PC-3 (cell line): Measurements from ENCODE around the gene HM13. TPM values are rescaled to one million over a fixed set of nuclear protein-coding genes. Genes with fewer than 3 reads are reported as not detected.

Source experiments
- ATAC-seq: fragments of 200-7000 bp; cut with Tn5 transposase; 2 replicates; pipeline ENCODE4 v1.9.1; 2020; ENCODE audit warnings: mild to moderate bottlenecking, moderate library complexity
- BruUV-seq: library from RNA; stranded (reverse); fragments of 400-500 nt; replicated peaks from 2 replicates; lab custom pipeline; 2021; lab: Mats Ljungman, UMichigan
- CTCF ChIA-PET: fragments of 300-600 bp; sonication (Branson Sonifier 250); formaldehyde crosslinking; loops from one replicate; lab custom pipeline; 2022; ENCODE audit warnings: antibody characterized with exemption; lab: Charles Lee
- POLR2A ChIA-PET: fragments of 300-600 bp; sonication (Branson Sonifier 250); formaldehyde crosslinking; loops from one replicate; lab custom pipeline; 2022; ENCODE audit warnings: antibody characterized with exemption; ENCODE audit not compliant: unreplicated experiment; lab: Charles Lee
- DNase-seq: peaks from one replicate; pipeline ENCODE4 v3.0.0-alpha.2; 2015
- H2AFZ ChIP-seq: fragments of 300-600 bp; sonication (generic); 2 replicates; pipeline ENCODE4 v1.6.0; 2016; ENCODE audit warnings: antibody characterized with exemption, low read length
- H3F3A ChIP-seq: fragments of 300-600 bp; sonication (generic); one replicate; pipeline ENCODE4 v1.6.0; 2017; ENCODE audit warnings: antibody characterized with exemption, low read length, control low read depth, mild to moderate bottlenecking; ENCODE audit not compliant: unreplicated experiment
- H3K27ac ChIP-seq: fragments of 300-600 bp; sonication (generic); 2 replicates; pipeline ENCODE4 v1.5.1; 2016; ENCODE audit warnings: mild to moderate bottlenecking, low read length
- H3K27me3 ChIP-seq: fragments of 300-600 bp; sonication (generic); 2 replicates; pipeline ENCODE4 v1.6.1; 2016; ENCODE audit warnings: low read length, mixed read lengths
- H3K36me3 ChIP-seq: fragments of 300-600 bp; sonication (generic); 2 replicates; pipeline ENCODE4 v1.6.1; 2016; ENCODE audit warnings: low read depth, mixed run types, low read length, mixed read lengths
- H3K4me1 ChIP-seq: fragments of 300-600 bp; sonication (generic); 2 replicates; pipeline ENCODE4 v1.5.1; 2016; ENCODE audit warnings: low read length; ENCODE audit not compliant: insufficient read depth
- H3K4me2 ChIP-seq: fragments of 300-600 bp; sonication (generic); 2 replicates; pipeline ENCODE4 v1.6.0; 2016; ENCODE audit warnings: low read length
- H3K4me3 ChIP-seq: fragments of 300-600 bp; sonication (generic); 2 replicates; pipeline ENCODE4 v1.5.1; 2016; ENCODE audit warnings: mild to moderate bottlenecking, low read length, mixed read lengths
- H3K79me2 ChIP-seq: fragments of 300-600 bp; sonication (generic); 2 replicates; pipeline ENCODE4 v1.6.1; 2017; ENCODE audit warnings: low read length, mixed read lengths
- H3K9ac ChIP-seq: fragments of 300-600 bp; sonication (generic); 2 replicates; pipeline ENCODE4 v1.6.0; 2016; ENCODE audit warnings: mild to moderate bottlenecking, low read length
- H3K9me2 ChIP-seq: fragments of 300-600 bp; sonication (generic); replicated peaks from 2 replicates; pipeline ENCODE4 v1.6.1; 2016; ENCODE audit warnings: mixed run types, low read length, mixed read lengths
- H3K9me3 ChIP-seq: fragments of 300-600 bp; sonication (generic); 2 replicates; pipeline ENCODE4 v1.6.1; 2016; ENCODE audit warnings: low read length, mixed read lengths
- H4K20me1 ChIP-seq: fragments of 300-600 bp; sonication (generic); 2 replicates; pipeline ENCODE4 v1.6.1; 2016; ENCODE audit warnings: low read length, mixed read lengths
- EZH2 ChIP-seq: fragments of 300-600 bp; sonication (generic); IDR thresholded peaks from one replicate; pipeline ENCODE4 v1.6.1; 2017; ENCODE audit warnings: antibody characterized with exemption, mild to moderate bottlenecking, low read length; ENCODE audit not compliant: unreplicated experiment
- EZH2phosphoT487 ChIP-seq: fragments of 300-600 bp; sonication (generic); IDR thresholded peaks from 2 replicates; pipeline ENCODE4 v1.6.1; 2018; ENCODE audit warnings: mild to moderate bottlenecking, antibody characterized with exemption, low read length, borderline replicate concordance
- intact Hi-C: fragments of 100-400 bp; cut with micrococcal nuclease; formaldehyde crosslinking; loops from 2 replicates; pipeline ENCODE4 v1.9.0; 2023
- total RNA-seq: library from RNA; depleted of rRNA; stranded (reverse); fragments of >200 nt; gene quantifications from 2 replicates; pipeline ENCODE4 v1.2.3, GENCODE V29; 2014
- TF ChIP-seq, protein P1 (sequence below): fragments of 300-600 bp; sonication (generic); conservative IDR thresholded peaks from 2 replicates; pipeline ENCODE4 v1.5.1; 2017; ENCODE audit warnings: antibody characterized with exemption, low read depth, mild to moderate bottlenecking, low read length

The HM13 gene
- total RNA-seq, 1 experiment from 2014 or later: 99.5 TPM

DNA sequence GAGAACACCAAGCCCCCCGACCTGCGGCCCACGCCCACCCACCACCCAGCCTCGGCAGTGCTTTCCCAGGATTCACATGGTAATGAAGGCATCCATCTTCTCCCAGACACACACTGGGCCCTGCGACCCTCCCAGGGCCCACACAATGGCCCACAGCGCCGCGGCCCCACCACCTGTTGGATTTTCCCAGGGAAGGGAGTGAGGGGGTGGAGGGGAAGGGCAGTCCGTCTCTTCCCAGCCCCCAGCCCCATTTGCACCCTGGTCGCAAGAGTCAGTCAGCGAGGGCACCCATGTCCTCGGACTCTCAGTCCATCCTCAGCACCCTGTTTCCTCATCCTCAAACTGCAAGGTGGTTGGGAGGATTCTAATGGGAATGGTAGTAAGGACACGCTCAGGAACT lies 67.1 kb downstream of the HM13 start:
- H3K4me2 ChIP-seq: no peak overlapping the region
- TF ChIP-seq EZH2 (no peak), EZH2phosphoT487 (no peak)
- TF ChIP-seq, protein P1, sequence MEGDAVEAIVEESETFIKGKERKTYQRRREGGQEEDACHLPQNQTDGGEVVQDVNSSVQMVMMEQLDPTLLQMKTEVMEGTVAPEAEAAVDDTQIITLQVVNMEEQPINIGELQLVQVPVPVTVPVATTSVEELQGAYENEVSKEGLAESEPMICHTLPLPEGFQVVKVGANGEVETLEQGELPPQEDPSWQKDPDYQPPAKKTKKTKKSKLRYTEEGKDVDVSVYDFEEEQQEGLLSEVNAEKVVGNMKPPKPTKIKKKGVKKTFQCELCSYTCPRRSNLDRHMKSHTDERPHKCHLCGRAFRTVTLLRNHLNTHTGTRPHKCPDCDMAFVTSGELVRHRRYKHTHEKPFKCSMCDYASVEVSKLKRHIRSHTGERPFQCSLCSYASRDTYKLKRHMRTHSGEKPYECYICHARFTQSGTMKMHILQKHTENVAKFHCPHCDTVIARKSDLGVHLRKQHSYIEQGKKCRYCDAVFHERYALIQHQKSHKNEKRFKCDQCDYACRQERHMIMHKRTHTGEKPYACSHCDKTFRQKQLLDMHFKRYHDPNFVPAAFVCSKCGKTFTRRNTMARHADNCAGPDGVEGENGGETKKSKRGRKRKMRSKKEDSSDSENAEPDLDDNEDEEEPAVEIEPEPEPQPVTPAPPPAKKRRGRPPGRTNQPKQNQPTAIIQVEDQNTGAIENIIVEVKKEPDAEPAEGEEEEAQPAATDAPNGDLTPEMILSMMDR: no peak
- H3K9me3 ChIP-seq: no peaks in the 10 kb centered on the region
- no peak overlapping the region for H2AFZ ChIP-seq
- no TSS peak for BruUV-seq
- H3K27ac ChIP-seq: no peak overlapping the region
- H3K36me3 ChIP-seq: no peaks in the 10 kb centered on the region
- no peak overlapping the region for H3K4me3 ChIP-seq
- H3K9me2 ChIP-seq: no peaks in the 10 kb centered on the region
- no peaks in the 10 kb centered on the region for H3K27me3 ChIP-seq
- no peak overlapping the region for H3K9ac ChIP-seq
- no peaks in the 10 kb centered on the region for H3K4me1 ChIP-seq
- H4K20me1 ChIP-seq: no peaks in the 10 kb centered on the region
- DNase-seq: no peak
- intact Hi-C loops: no loop called here
- H3F3A ChIP-seq: no peaks in the 10 kb centered on the region
- no peak for ATAC-seq
- H3K79me2 ChIP-seq: no peaks in the 10 kb centered on the region
- ChIA-PET CTCF (no interaction called here), POLR2A (no interaction called here)

DNA sequence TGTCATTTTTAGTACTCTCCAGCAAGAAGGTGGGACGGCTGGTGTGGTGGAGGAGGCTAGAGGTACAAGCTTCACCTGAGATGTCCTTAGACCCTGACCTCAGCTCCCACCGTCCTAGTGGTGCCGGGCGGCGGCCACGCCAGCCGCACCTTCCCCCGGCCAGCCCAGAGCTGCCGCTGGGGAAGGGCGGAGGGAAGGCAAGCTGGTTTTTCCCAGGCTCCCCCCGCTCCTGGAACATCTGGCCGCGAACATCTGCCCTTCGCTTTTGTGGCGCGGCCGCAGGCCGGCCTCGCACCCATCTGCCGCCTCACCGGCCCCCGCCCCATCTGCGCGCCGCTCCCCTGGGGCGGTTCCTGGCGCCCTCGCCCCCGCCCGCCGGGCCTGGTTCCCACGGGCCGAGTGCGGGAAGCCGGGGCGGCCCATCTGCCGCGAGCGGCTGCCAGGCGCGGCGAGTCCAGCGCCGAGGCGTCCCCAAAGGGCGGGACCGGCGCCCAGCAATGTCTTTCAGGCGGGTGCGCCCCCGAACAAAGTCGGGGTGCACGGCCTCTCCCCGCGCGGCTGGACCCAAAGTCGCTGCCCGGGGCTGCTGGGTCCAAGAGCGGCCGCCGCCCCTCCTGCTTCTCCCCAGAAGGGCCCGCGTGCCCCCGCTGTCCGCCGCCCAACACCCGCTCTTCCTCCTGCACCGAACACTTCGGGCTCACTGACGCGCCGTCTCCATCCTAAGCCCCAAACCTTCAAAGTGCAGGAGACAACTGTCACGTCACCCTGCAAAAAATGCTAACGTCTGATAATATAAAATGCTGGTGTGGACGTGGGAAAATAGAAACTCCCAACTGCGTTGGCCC lies 73.5 kb downstream of the HM13 start:
- Histone ChIP-seq H3K9ac (peak overlapping the region; percentile 46; the same call in 1 of the 2 replicates), H3K4me3 (peak overlapping the region; percentile 68), H3K9me3 (no peaks in the 10 kb centered on the region), H3K27ac (no peak overlapping the region), H3K9me2 (no peaks in the 10 kb centered on the region), H2AFZ (peak overlapping the region; percentile 80), H3K4me1 (peaks cover 21% of the 10 kb centered on the region), H4K20me1 (no peaks in the 10 kb centered on the region), H3F3A (no peaks in the 10 kb centered on the region), H3K4me2 (peak overlapping the region; percentile 91), H3K79me2 (no peaks in the 10 kb centered on the region), H3K36me3 (no peaks in the 10 kb centered on the region), H3K27me3 (no peaks in the 10 kb centered on the region)
- intact Hi-C loops: loop anchor here (1.0 kb wide), 1 partner anchor 13 kb away; no protein-coding TSS in a partner anchor
- ChIA-PET POLR2A (interaction anchor here (0.6 kb wide), 1 partner anchor 15 kb away, joined by 11 read pairs; no protein-coding TSS in a partner anchor), CTCF (no interaction called here)
- no peak for TF ChIP-seq EZH2phosphoT487
- TF ChIP-seq EZH2: no peak
- TF ChIP-seq, protein P1: no peak
- DNase-seq: no peak
- no TSS peak for BruUV-seq
- ATAC-seq: peak; percentile 61

DNA sequence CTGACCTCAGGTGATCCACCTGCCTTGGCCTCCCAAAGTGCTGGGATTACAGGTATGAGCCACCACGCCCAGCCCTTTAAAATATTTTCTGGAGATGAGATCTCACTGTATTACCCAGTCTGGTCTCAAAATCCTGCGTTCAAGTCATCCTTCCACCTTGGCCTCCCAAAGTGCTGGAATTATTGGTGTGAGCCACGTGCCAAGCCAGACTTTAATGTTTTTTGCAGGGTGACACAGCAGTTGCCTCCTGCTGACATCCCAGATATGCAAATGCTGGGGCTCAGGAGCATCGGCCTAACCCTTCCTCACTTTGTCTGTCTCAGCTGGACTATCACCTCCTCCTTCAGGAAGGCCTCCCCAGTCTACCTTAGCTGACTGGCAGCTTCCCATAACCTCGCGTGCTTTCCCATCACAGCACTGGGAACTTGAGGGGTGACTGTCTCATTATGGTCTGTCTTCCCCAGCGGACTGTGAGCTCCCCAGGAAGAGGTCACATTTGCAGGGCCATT lies 76.5 kb downstream of the HM13 start:
- Histone ChIP-seq H3K9me3 (no peaks in the 10 kb centered on the region), H3K4me1 (peaks cover 45% of the 10 kb centered on the region), H3K27ac (no peak overlapping the region), H3K36me3 (no peaks in the 10 kb centered on the region), H3K9me2 (no peaks in the 10 kb centered on the region), H3K9ac (no peak overlapping the region), H2AFZ (no peak overlapping the region), H3K4me2 (no peak overlapping the region), H4K20me1 (no peaks in the 10 kb centered on the region), H3K79me2 (peaks cover 13% of the 10 kb centered on the region), H3K27me3 (no peaks in the 10 kb centered on the region), H3F3A (no peaks in the 10 kb centered on the region), H3K4me3 (no peak overlapping the region)
- intact Hi-C loops: loop anchor here (10.0 kb wide), 1 partner anchor 1824 kb away; no protein-coding TSS in a partner anchor
- ChIA-PET CTCF (interaction anchor here (0.6 to 1.1 kb wide), 2 partner anchors 18 to 22 kb away, joined by 4 to 8 read pairs; no protein-coding TSS in a partner anchor), POLR2A (no interaction called here)
- no peak for TF ChIP-seq EZH2phosphoT487
- no peak for TF ChIP-seq EZH2
- TF ChIP-seq, protein P1: no peak
- no TSS peak for BruUV-seq
- ATAC-seq (no peak), DNase-seq (no peak)
